NCI-H2029 treated with DMSO at 0.1 percent for 48 hours (cell line): ENCODE data around the gene EFR3B.

Experiments
- DNase-seq: peaks from one replicate; lab custom pipeline; 2025; lab: John Stamatoyannopoulos, UW

The EFR3B gene

DNA sequence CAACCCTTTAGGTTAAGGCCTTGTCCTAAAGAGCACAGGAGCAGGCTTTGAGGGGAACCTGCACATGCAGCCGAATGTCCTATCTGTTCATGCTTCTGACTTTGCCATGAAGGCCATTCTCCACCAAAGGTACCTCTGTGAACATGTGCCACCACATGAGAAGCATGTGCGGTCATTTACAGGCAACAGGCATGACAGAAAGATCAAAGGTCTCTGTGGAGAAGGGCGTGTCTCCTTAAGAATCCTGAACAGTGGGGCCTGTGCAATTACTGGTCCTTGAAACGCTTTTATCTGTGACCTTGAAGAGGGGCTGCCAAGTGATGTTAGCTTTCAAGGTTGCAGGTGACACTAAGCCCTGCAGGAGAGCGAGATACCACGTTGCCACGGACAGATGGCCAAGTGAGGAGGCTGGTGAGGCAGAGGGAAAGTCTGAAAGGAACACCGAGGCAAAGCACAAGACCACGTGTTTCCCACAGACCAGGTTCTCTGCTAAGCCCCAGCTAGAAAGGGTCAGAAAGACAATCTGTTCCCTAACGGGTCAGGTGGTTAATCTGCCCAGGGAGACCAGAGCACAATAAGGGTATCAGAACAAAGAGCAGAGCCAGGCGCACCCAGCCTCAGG, 146.0 kb downstream of the EFR3B start:
- DNase-seq, result no peak

DNA sequence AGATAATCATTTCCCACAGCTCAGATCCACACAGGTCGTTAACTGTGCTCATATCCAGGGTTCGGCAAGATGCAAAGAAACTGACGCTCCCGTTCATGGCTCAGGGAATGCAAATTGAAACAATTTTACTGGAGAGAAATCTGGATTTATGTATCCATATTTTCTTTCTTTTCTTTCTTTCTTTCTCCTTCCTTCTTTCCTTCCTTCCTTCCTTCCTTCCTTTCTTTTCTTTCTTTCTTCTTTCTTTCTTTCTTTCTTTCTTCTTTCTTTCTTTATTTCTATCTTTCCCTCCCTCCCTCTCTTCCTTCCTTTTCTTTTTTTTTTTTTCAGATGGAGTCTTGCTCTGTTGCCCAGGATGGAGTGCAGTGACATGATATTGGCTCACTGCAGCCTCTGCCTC, 146.5 kb downstream of the EFR3B start:
- no peak for DNase-seq

DNA sequence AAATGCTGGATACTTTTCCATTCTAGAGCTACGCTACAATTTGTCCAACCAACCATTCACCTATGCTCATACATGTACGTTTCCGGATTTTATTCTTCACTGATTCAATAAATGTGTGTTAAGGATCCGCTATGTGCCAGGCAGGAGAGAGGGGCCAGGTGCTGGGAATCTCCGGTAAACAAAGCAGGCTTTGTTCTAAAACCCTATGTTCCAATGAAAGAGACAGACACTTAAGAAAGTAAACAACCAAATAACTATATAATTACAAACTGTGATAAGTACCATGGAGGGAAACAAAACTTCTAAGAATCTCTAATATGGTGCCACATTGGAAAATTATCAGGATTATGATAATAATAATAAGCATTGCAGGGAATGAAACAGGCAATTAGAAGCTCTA, 148.7 kb downstream of the EFR3B start:
- DNase-seq, result peak; percentile 81

DNA sequence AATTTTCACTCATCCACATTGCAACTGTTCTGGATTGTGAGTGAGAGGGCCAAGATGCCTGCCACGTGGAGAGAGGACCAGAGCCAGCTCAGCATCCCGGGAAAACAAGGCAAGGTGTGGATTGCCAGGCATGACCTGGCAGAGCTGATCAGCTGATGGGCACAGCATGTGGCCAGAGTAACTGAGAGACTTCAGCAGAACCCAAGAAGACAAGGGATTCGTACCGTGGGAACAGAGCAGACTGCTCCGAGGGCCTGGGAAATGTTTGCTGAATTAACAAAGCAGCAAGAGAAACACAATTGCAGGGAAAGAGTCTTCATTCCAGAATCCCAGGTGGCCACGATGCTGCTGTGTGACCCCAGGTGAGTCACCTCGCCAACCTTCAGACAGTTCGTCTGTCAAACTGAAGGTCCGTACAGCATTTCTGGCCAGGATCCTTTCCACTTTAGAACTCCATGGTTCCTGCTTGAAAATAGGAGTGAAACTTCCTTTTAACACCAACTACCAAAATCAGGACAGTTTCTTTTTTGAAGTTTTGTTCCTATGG, 152.8 kb downstream of the EFR3B start:
- no peak for DNase-seq

DNA sequence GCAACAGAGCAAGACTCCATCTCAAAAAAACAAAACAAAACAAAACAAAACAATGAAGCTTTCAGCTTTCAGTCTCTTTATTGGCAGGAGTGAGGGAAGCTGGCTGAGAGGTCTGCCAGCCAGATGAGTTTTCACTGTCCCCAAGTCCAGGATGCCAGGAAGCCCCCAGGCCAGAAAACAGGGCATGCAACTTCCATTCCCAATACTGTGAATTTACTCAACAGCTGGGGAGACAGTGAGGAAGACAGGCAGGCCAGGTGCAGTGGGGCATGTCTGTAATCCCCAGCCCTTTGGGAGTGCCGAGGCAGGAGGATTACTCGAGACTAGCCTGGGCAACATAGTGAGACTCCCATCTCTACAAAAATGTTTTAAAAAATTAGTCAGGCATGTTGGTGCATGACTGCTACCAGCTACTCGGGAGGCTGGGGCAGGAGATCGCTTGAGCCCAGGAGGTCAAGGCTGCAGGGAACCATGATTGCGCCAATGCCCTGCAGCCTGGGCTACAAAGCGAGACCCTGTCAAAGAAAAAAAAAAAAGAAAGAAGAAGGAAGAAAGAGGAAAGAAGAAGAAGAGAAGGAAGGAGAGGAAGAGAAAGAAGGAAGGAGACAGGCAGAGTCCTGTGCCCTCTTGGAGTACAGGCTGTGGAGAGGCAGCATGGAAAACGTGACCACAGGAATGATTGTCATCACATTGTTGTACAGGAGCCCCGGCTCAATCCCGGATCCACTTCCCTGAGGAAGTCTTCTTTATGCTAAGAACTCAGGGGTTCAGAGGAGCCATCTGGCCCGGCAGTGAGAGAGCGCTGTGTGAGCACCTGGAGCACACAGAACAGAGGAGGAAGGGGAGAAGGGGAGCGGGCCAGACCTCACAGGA, 155.7 kb downstream of the EFR3B start:
- no peak for DNase-seq

DNA sequence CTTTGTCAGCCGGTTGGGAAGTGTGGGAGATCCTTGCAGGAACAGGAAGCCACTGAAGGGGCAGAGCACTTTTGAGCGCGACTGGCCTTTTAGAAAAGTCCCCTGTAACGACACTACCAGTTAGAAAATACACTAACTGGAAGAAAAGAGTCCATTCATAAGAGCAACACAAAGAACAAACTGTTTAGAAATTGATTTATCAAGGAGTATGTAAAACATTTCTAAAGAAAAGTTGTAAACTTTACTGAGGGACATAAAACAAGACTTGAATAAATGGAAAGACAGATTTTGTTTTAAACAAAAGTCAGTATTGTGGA, 156.3 kb downstream of the EFR3B start:
- DNase-seq, result no peak

DNA sequence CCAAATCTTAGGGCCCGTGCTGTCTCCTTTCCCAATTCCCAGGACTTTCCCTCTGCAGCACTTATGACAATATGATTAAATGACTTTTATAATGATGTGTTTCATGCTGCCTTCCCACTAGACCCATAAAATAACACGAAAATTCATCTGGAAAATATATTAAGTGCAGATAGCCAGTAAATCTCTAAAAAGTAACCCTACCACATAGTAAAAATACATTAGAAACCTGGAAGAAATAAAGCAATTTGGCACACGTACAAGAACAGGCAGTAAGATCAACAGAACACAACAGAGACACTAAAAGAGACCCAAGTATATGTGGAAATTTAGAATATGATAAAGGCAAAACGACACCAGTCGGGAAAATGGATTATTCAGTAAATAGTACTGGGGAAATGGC, 156.7 kb downstream of the EFR3B start:
- DNase-seq, result no peak

DNA sequence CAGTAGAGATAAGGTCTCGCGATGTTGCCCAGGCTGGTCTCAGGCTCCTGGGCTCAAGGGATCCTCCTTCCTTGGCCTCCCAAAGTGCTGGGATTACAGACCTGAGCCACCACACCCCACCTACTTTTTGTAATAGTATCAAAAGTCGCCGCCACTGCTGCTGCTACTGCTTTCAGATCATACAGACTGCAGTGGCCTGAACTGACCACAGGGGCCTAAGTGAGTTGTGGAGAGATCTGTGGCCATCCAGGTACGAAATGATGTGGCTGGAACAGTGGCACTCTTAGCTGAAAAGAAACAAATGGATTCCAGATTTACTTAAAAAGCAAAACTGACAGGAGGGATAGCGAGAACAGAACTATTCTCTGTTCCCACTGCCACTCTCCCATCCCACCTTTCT, 159.4 kb downstream of the EFR3B start:
- no peak for DNase-seq

DNA sequence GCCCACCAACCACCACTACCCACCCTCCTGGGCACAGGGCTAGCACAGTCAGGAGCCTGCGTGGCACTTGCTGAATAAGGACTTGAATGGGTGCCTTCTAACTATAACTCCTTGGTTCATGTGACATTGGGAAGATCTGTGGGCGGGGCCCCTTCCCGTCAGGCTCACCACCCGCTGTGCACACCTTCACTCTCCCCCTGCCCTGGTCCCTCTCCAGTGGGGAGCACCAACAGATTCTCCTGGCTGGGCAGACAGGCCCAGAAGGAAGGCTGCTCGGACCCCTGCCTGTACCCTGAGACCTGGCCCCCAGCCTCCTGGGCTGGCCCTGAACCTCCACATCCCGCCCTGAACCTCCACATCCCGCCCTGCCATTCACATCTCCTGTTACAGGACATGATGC, 159.9 kb downstream of the EFR3B start:
- no peak for DNase-seq

DNA sequence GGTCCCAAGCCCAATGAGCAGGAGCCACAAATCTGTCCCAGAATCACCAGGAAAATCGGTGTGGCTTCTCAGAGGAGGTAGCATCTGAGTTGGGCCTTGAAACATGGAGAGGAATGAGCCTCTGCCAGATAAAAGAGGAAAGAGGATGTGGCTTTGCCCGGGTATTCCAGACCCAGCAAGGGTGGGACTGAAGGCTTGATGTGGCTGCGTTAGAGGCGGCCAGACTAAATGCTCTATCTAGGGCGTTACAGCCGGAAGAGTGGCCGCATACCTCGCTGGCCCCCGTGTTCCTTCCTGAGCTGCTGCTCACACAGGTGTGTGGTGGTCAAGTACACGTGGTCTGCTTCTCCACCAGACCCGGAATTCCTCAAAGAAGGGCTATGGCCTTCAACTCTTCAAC, 160.4 kb downstream of the EFR3B start:
- no peak for DNase-seq

DNA sequence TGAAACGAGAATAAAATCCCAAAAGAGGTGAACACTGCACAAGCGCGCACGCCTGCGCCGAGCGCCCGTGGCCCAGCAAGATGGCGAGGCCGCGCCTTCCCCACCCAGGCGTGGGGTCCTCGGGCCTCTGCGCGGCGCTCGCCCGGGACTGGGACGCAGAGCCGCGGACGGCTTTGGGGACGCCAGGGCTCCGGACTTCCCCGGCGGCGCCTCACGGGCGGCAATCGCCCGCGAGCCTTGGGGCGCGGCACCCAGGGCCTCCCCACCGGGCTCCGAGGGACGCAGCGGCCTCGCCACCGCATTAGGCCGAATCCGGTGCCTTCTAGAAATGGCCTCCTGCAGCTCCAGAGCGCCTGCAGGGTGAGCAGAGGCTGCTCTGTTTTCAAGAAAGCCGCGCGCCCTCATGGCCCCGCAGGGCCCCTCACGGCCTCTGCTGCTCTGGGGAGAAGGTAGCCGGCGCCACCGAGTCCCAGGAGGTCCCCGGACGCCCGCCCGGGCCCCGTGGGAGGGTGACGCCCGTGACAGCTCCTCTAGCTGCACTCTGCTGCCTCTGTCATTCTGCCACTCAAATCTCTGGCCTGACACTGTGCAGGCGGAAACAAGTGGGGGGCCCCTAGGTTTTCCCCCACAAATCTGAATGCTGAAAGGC, 162.4 kb downstream of the EFR3B start:
- DNase-seq, result no peak

DNA sequence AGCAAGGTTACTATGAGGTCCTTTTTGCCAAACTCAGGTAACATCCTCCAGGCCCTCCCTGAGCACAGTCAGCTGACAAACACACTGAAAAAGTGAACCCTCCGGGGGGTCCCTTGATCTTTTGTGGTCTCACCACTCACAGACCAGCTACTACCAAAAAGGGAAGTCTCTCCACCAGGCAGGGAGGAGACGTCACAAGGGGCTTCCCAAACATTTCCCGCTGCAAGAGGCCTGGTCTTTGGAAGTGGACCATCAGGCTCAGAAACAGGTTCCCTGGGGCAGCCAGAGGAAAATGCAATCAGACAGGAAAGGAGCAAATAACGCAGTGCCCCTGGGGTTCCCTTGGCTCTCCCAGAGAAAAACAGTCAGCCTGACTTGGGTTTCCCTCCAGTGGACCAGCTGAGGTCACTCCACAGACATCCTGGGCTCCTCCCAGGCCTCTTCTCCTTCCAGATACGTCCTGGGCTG, 165.2 kb downstream of the EFR3B start:
- no peak for DNase-seq
